WTC11 (cell line): Measurements from ENCODE around the gene RGS1. TPM values are rescaled to one million over a fixed set of nuclear protein-coding genes. Genes with fewer than 3 reads are reported as not detected.

Experiments used
- ATAC-seq: fragments of 200-7000 bp; cut with Tn5 transposase; 2 replicates; pipeline ENCODE4 v1.10.0; 2021; ENCODE audit warnings: mild to moderate bottlenecking, moderate library complexity
- CTCF ChIA-PET: fragments of 300-600 bp; sonication (Branson Sonifier 250); formaldehyde crosslinking; loops from one replicate; lab custom pipeline; 2021; ENCODE audit warnings: antibody characterized with exemption; lab: Charles Lee
- POLR2A ChIA-PET: fragments of 350-600 bp; sonication (Branson Sonifier 250); formaldehyde crosslinking; loops from one replicate; lab custom pipeline; 2021; ENCODE audit warnings: antibody characterized with exemption; lab: Charles Lee
- DNase-seq: peaks from one replicate; pipeline ENCODE4 v3.0.0; 2021; ENCODE audit warnings: low spot score
- H3K27ac Mint-ChIP-seq: 2 replicates; pipeline ENCODE4 v1.8.0; 2021; ENCODE audit warnings: mixed read lengths
- H3K27me3 Mint-ChIP-seq: 2 replicates; pipeline ENCODE4 v1.8.0; 2021; ENCODE audit warnings: low read depth, mild to moderate bottlenecking, moderate library complexity, mixed read lengths
- H3K36me3 Mint-ChIP-seq: 2 replicates; pipeline ENCODE4 v1.8.0; 2021; ENCODE audit warnings: mixed read lengths
- H3K4me1 Mint-ChIP-seq: 2 replicates; pipeline ENCODE4 v1.8.0; 2022; ENCODE audit warnings: mixed read lengths
- H3K4me3 Mint-ChIP-seq: 2 replicates; pipeline ENCODE4 v1.8.0; 2021; ENCODE audit warnings: mild to moderate bottlenecking, moderate library complexity, mixed read lengths
- H3K9me3 Mint-ChIP-seq: 2 replicates; pipeline ENCODE4 v1.8.0; 2021; ENCODE audit warnings: mixed read lengths
- CREB1 ChIP-seq: sonication (generic); formaldehyde crosslinking; IDR thresholded peaks from 2 replicates; pipeline ENCODE4 v1.8.0; 2023; ENCODE audit warnings: mild to moderate bottlenecking, missing genetic modification reagents
- E2F5 ChIP-seq: sonication (generic); formaldehyde crosslinking; IDR thresholded peaks from 2 replicates; pipeline ENCODE4 v1.8.1; 2022; ENCODE audit warnings: mild to moderate bottlenecking, moderate library complexity, missing genetic modification reagents
- EMX1 ChIP-seq: fragments of 250-450 bp; sonication (Bioruptor Pico); IDR thresholded peaks from 2 replicates; pipeline ENCODE4 v1.8.0; 2021; ENCODE audit warnings: mild to moderate bottlenecking
- ESRRA ChIP-seq: sonication (generic); formaldehyde crosslinking; IDR thresholded peaks from 2 replicates; pipeline ENCODE4 v1.8.1; 2022; ENCODE audit warnings: mild to moderate bottlenecking, missing genetic modification reagents, borderline replicate concordance
- HMGA2 ChIP-seq: fragments of 250-450 bp; sonication (Bioruptor Pico); IDR thresholded peaks from 2 replicates; pipeline ENCODE4 v1.4.0; 2021; ENCODE audit warnings: mild to moderate bottlenecking, moderate library complexity
- KAT7 ChIP-seq: sonication (generic); formaldehyde crosslinking; IDR thresholded peaks from 2 replicates; pipeline ENCODE4 v1.8.1; 2023; ENCODE audit warnings: missing genetic modification reagents, mild to moderate bottlenecking, borderline replicate concordance
- NFATC4 ChIP-seq: fragments of 250-450 bp; sonication (Bioruptor Pico); IDR thresholded peaks from 2 replicates; pipeline ENCODE4 v1.9.0; 2021; ENCODE audit warnings: mild to moderate bottlenecking
- PREB ChIP-seq: sonication (generic); formaldehyde crosslinking; IDR thresholded peaks from 2 replicates; pipeline ENCODE4 v1.8.1; 2022; ENCODE audit warnings: mild to moderate bottlenecking, missing genetic modification reagents, moderate library complexity, borderline replicate concordance
- SP1 ChIP-seq: sonication (generic); formaldehyde crosslinking; conservative IDR thresholded peaks from 2 replicates; pipeline ENCODE4 v1.8.1; 2022; ENCODE audit warnings: missing genetic modification reagents
- TP53 ChIP-seq: sonication (generic); formaldehyde crosslinking; IDR thresholded peaks from 2 replicates; pipeline ENCODE4 v1.8.1; 2023; ENCODE audit warnings: mild to moderate bottlenecking, missing genetic modification reagents
- ZBTB43 ChIP-seq: sonication (generic); formaldehyde crosslinking; IDR thresholded peaks from 2 replicates; pipeline ENCODE4 v1.8.1; 2023; ENCODE audit warnings: mild to moderate bottlenecking, missing genetic modification reagents
- ZNF219 ChIP-seq: sonication (generic); formaldehyde crosslinking; IDR thresholded peaks from 2 replicates; pipeline ENCODE4 v1.8.0; 2023; ENCODE audit warnings: missing genetic modification reagents, mild to moderate bottlenecking, borderline replicate concordance
- total RNA-seq: library from RNA; stranded (reverse); gene quantifications from 3 replicates; pipeline ENCODE4 v1.2.3, GENCODE V29; 2021
- TF ChIP-seq, protein P1 (sequence below): sonication (generic); formaldehyde crosslinking; IDR thresholded peaks from 2 replicates; pipeline ENCODE4 v1.8.0; 2022; ENCODE audit warnings: missing genetic modification reagents
- TF ChIP-seq, protein P2 (sequence below): fragments of 250-450 bp; sonication (Bioruptor Pico); IDR thresholded peaks from 2 replicates; pipeline ENCODE4 v2.1.2; 2022; ENCODE audit warnings: mild to moderate bottlenecking, moderate library complexity
- TF ChIP-seq, protein P3 (sequence below): sonication (generic); formaldehyde crosslinking; IDR thresholded peaks from 2 replicates; pipeline ENCODE4 v1.8.0; 2023; ENCODE audit warnings: mild to moderate bottlenecking, missing genetic modification reagents
- TF ChIP-seq, protein P4 (sequence below): fragments of 250-450 bp; sonication (Bioruptor Pico); IDR thresholded peaks from 2 replicates; pipeline ENCODE4 v1.8.0; 2021; ENCODE audit warnings: mild to moderate bottlenecking
- TF ChIP-seq, protein P5 (sequence below): fragments of 200-600 bp; IDR thresholded peaks from 2 replicates; pipeline ENCODE4 v1.8.0; 2022; ENCODE audit warnings: antibody characterized with exemption
- TF ChIP-seq, protein P6 (sequence below): sonication (generic); formaldehyde crosslinking; IDR thresholded peaks from 2 replicates; pipeline ENCODE4 v1.8.0; 2022; ENCODE audit warnings: mild to moderate bottlenecking, missing genetic modification reagents

Gene RGS1
- total RNA-seq, 1 experiment from 2014 or later: 0.22 TPM

DNA sequence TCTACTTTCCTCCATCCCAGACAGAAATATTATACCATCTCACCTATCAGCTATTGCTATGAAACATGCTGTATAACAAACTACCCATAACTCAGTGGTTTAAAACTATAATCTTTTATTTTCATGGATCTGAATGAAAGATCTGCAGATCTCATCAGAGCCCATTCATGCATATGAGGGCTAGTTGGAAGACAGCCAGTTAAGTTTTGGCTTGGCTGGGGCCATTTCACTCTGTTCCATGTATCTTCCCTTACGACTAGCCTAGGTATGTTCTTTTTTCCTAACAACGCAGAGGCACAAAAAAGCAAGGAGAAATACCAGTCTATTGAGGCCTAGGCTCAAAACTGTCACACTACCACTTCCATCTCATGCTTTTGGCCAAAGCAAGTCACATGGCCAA lies 28.1 kb upstream of the RGS1 start (continued):
- TF ChIP-seq, protein P1, sequence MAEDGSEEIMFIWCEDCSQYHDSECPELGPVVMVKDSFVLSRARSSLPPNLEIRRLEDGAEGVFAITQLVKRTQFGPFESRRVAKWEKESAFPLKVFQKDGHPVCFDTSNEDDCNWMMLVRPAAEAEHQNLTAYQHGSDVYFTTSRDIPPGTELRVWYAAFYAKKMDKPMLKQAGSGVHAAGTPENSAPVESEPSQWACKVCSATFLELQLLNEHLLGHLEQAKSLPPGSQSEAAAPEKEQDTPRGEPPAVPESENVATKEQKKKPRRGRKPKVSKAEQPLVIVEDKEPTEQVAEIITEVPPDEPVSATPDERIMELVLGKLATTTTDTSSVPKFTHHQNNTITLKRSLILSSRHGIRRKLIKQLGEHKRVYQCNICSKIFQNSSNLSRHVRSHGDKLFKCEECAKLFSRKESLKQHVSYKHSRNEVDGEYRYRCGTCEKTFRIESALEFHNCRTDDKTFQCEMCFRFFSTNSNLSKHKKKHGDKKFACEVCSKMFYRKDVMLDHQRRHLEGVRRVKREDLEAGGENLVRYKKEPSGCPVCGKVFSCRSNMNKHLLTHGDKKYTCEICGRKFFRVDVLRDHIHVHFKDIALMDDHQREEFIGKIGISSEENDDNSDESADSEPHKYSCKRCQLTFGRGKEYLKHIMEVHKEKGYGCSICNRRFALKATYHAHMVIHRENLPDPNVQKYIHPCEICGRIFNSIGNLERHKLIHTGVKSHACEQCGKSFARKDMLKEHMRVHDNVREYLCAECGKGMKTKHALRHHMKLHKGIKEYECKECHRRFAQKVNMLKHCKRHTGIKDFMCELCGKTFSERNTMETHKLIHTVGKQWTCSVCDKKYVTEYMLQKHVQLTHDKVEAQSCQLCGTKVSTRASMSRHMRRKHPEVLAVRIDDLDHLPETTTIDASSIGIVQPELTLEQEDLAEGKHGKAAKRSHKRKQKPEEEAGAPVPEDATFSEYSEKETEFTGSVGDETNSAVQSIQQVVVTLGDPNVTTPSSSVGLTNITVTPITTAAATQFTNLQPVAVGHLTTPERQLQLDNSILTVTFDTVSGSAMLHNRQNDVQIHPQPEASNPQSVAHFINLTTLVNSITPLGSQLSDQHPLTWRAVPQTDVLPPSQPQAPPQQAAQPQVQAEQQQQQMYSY (CRISPR knock-in tag): no peak
- TF ChIP-seq, protein P2, sequence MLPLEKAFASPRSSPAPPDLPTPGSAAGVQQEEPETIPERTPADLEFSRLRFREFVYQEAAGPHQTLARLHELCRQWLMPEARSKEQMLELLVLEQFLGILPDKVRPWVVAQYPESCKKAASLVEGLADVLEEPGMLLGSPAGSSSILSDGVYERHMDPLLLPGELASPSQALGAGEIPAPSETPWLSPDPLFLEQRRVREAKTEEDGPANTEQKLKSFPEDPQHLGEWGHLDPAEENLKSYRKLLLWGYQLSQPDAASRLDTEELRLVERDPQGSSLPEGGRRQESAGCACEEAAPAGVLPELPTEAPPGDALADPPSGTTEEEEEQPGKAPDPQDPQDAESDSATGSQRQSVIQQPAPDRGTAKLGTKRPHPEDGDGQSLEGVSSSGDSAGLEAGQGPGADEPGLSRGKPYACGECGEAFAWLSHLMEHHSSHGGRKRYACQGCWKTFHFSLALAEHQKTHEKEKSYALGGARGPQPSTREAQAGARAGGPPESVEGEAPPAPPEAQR: no peak
- TF ChIP-seq HMGA2 (CRISPR knock-in tag) (no peak), NFATC4 (CRISPR knock-in tag) (no peak), SP1 (CRISPR knock-in tag) (no peak), TP53 (CRISPR knock-in tag) (no peak), E2F5 (CRISPR knock-in tag) (no peak), CREB1 (no peak)

GRCh38 chr1:192549937-192550336 lies 25.6 kb upstream of the RGS1 start:
- H3K9me3 Mint-ChIP-seq: no peaks in the 10 kb centered on the region
- no peak overlapping the region for H3K27ac Mint-ChIP-seq
- peaks cover 35% of the 10 kb centered on the region for H3K4me1 Mint-ChIP-seq
- DNase-seq: no peak
- no peak for ATAC-seq
- ChIA-PET CTCF (no interaction called here), POLR2A (no interaction called here)
- no peaks in the 10 kb centered on the region for H3K27me3 Mint-ChIP-seq
- H3K4me3 Mint-ChIP-seq: no peak overlapping the region
- no peaks in the 10 kb centered on the region for H3K36me3 Mint-ChIP-seq
- TF ChIP-seq EMX1 (CRISPR knock-in tag) (no peak), HMGA2 (CRISPR knock-in tag) (no peak), PREB (CRISPR knock-in tag) (no peak), ZBTB43 (CRISPR knock-in tag) (no peak), KAT7 (no peak), ZNF219 (CRISPR knock-in tag) (no peak), ESRRA (CRISPR knock-in tag) (no peak)
- TF ChIP-seq, protein P3, sequence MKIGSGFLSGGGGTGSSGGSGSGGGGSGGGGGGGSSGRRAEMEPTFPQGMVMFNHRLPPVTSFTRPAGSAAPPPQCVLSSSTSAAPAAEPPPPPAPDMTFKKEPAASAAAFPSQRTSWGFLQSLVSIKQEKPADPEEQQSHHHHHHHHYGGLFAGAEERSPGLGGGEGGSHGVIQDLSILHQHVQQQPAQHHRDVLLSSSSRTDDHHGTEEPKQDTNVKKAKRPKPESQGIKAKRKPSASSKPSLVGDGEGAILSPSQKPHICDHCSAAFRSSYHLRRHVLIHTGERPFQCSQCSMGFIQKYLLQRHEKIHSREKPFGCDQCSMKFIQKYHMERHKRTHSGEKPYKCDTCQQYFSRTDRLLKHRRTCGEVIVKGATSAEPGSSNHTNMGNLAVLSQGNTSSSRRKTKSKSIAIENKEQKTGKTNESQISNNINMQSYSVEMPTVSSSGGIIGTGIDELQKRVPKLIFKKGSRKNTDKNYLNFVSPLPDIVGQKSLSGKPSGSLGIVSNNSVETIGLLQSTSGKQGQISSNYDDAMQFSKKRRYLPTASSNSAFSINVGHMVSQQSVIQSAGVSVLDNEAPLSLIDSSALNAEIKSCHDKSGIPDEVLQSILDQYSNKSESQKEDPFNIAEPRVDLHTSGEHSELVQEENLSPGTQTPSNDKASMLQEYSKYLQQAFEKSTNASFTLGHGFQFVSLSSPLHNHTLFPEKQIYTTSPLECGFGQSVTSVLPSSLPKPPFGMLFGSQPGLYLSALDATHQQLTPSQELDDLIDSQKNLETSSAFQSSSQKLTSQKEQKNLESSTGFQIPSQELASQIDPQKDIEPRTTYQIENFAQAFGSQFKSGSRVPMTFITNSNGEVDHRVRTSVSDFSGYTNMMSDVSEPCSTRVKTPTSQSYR (CRISPR knock-in tag): no peak
- TF ChIP-seq, protein P4, sequence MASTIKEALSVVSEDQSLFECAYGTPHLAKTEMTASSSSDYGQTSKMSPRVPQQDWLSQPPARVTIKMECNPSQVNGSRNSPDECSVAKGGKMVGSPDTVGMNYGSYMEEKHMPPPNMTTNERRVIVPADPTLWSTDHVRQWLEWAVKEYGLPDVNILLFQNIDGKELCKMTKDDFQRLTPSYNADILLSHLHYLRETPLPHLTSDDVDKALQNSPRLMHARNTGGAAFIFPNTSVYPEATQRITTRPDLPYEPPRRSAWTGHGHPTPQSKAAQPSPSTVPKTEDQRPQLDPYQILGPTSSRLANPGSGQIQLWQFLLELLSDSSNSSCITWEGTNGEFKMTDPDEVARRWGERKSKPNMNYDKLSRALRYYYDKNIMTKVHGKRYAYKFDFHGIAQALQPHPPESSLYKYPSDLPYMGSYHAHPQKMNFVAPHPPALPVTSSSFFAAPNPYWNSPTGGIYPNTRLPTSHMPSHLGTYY (CRISPR knock-in tag): no peak
- TF ChIP-seq, protein P5, sequence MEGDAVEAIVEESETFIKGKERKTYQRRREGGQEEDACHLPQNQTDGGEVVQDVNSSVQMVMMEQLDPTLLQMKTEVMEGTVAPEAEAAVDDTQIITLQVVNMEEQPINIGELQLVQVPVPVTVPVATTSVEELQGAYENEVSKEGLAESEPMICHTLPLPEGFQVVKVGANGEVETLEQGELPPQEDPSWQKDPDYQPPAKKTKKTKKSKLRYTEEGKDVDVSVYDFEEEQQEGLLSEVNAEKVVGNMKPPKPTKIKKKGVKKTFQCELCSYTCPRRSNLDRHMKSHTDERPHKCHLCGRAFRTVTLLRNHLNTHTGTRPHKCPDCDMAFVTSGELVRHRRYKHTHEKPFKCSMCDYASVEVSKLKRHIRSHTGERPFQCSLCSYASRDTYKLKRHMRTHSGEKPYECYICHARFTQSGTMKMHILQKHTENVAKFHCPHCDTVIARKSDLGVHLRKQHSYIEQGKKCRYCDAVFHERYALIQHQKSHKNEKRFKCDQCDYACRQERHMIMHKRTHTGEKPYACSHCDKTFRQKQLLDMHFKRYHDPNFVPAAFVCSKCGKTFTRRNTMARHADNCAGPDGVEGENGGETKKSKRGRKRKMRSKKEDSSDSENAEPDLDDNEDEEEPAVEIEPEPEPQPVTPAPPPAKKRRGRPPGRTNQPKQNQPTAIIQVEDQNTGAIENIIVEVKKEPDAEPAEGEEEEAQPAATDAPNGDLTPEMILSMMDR: no peak
- TF ChIP-seq, protein P6, sequence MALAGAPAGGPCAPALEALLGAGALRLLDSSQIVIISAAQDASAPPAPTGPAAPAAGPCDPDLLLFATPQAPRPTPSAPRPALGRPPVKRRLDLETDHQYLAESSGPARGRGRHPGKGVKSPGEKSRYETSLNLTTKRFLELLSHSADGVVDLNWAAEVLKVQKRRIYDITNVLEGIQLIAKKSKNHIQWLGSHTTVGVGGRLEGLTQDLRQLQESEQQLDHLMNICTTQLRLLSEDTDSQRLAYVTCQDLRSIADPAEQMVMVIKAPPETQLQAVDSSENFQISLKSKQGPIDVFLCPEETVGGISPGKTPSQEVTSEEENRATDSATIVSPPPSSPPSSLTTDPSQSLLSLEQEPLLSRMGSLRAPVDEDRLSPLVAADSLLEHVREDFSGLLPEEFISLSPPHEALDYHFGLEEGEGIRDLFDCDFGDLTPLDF (CRISPR knock-in tag): no peak
